ENCODE data around the gene ZFP57.

ZFP57 gene

GRCh38 chr6:29625337-29625930 lies 55.5 kb downstream of the ZFP57 start:
- no peak for DNase-seq

- DNase-seq, result no peak
Measured at GRCh38 chr6:29624520-29624961, 56.4 kb downstream of the ZFP57 start.

Data from effector CD4-positive, alpha-beta T cell (primary cell).